Germinal center (tissue), 1 donor: Measurements from ENCODE around the gene PDGFD.

Experiments used
- DNase-seq: peaks from one replicate; pipeline ENCODE4 v3.0.0; 2012; ENCODE audit warnings: mixed read lengths, low spot score

The PDGFD gene

DNA sequence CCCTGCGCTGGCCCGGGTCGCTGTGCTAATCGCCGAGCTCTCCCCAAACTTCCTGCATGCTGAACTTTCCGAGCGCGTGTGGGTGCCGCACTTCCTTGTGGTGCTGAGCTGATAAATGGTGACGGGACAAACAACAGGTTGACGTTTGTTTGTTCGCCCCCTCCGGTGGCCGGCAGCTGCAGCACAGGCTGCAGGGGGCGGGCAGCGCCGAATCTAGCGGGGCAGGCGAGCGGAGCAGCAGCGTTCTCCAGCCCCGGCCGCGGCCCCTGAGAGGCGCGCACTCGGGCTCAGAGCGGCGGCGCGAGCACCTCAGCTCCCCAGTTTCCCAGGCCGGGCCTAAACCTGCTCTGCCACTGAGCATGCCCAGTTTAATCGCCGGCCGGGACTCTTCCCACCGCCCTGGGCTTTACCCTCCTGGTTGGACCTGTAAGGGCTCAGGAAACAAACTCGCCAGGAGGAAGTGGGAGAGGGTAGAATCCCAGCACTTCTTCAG, at the start of gene PDGFD:
TSS of gene PDGFD (minus strand) at position 120 of the 493 bp plus-strand sequence.
- DNase-seq, result peak; percentile 83

DNA sequence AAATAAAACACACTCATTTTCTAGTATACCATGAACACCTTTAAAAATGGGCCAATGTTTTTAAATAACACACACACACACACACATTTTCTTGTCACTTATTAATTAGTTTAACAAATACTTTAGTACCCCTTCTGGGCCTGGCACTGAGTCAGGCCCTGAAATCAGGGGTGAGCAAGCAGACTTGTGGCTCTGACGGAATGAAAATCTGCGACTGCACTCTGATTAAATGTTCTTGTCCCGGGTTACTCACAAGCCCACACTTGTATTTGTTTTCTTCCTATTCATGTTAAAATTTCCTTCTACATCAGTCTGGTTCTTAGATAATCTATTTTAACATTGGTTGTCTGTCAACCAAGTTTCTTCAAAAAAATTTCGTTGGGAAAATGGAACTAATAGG, 43.0 kb upstream of the PDGFD start:
- DNase-seq, result no peak

DNA sequence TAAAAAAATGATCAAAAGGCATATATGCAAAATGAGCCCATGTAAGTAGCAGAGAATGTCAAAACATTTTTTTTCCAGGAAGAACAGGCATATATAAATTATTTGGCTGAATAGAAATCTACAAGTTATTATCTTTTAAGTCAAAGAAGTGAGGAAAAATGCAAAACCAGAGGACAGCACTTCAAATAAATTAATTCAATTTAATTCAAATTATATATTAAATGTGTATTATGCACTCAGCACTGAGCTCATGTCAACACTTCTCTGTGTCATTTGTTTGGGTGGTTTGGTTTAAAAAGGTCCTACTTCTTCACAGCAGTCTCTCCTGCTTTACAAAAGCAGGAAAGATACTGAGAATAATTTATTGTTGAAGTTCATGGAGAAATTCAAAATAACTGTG, 41.9 kb upstream of the PDGFD start:
- DNase-seq, result no peak

DNA sequence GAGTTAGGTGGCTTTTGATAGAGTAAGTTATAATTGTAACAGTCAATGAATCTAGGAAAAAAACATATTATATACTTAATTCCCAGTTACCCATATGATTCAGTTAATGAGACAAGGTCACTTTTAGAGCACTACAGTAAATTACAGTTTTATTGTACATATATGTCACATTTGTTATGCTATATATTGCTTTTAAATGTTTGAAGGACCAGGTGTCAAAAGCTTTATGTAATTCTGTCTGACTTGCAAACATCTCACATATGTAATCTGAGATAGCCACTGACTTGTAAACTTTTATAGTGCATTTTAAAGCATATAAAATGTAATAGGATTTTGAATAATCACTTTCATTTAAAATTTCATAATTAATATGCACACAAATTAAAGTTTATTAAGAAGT, 36.7 kb upstream of the PDGFD start:
- DNase-seq, result no peak

DNA sequence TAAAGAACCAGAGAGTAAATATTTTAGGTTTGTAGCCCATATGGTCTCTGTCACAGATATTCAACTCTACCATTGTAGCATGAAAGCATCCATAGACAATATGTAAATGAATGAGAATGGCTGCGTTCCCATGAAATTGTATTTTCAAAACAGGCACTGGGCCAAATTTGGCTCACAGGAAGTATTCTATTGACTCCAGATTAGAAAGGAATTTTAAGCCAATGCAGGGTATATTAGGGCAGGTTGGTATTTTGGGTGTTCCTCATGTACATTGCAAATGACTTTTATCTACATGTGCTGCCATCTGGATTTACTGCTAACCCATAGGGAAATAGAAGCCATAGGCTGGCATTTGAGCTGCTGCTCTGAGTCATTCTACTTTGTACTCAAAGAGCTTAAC, 35.1 kb upstream of the PDGFD start:
- DNase-seq, result no peak

DNA sequence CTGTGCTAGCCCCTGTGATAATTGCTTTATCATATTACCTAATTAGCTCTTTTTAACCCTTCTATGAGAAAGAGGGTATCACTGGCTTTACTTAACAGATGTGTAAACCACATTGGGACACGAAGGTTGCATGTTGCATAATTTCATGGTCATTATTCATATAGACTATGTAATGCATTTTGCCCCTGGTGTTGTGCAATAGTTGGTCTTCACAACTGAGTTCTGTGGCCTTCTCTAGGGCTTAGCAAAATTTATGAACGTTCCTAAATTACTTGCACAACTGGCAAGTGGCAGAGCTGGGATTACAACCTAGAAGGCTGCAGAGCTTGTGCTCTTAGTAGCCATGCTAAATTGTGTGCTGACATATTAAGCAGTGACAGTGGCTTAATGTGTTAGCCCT, 34.6 kb upstream of the PDGFD start:
- no peak for DNase-seq

DNA sequence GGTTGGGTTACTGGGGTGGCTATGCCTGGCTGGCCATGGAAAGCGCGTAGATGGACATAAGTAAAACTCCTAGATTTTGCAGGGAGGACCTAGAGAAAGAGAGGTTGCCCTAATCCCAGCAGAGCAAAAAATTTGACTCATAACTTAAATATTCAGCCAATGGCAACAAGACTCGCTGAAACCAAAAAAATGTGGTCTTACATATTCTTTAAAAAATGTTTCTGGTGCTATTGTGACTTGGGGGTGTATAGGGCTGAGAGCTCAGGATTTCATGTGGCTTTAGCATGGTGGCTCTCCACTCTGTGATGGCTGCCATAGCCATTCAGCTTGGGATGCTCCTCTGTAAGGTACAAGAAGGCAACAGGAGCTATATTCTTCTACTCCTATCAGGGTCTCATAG, 27.2 kb upstream of the PDGFD start:
- DNase-seq, result no peak

DNA sequence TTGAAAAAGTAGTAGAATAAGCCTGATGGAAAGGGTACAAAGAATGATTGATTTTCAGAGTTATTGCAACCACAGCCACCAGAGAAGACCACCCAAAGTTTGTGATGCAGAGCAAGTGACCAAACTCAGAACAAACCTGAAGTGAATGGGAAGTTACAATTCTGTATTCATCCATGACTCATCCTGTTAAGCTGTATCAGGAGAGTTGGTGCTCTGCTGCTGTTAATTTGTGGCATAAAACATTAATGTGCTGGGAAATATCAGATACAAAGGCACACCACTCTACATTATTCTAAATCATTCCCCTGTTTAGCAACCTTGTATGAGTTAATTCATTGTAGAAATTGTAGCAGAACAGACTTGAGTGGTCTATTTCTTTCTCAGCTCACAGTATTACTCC, 19.6 kb upstream of the PDGFD start:
- DNase-seq, result no peak

DNA sequence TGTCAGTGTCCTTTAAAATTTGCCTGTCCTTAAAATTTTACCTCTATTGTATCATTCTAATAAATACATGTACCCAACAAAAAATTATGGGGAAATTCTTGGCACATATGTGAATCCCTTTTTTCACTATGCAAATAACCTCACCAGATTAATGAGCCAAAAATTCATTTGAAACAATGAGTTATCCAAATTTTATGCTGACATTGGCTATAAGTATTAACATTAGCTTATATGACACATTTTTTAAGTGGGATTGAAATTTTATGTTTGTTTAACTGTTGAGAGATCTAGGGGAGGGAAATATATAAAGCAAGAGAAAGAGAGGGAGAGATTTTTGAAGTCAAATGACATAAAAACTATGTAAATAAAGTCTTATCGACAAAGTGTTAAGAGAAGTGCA, 11.8 kb upstream of the PDGFD start:
- no peak for DNase-seq

DNA sequence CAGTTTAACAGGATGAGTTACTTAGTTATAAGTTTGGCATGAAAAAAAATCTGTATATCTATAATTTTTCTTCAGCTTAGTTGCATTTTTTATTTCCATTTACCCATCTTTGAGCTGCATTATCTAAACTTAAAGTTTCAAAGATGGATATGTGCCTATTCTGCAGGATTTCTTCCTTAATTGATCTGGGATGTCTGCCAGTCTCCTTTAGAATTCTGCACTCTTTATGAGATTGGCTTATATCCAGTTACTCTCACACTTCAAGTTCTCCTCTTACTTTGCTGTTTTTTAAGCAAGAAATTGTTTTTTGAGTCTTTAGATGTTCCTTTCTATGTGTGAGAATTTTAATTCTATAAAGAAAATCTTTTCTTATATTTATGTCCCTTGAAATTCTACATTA, 5.1 kb upstream of the PDGFD start:
- DNase-seq, result no peak

DNA sequence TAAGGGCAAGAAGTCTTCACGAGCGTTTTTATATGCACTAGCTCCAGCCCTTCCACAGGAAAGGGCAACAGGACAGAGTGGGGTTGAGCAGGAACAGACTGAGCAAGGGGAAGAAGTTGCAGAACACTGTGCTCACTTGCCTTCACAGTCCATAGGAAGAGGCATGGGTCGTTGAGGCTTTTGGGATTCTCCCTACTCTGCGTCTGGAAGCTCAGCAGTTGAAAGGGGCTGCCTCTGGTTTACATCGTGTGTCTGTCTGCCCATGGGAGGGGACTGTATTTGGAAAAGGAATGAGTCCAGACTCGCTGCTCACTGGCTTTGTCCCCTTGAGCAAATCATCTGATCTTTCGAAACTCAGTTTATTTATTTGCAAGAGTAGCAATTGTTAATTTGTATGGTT, 1.1 kb upstream of the PDGFD start:
- no peak for DNase-seq

DNA sequence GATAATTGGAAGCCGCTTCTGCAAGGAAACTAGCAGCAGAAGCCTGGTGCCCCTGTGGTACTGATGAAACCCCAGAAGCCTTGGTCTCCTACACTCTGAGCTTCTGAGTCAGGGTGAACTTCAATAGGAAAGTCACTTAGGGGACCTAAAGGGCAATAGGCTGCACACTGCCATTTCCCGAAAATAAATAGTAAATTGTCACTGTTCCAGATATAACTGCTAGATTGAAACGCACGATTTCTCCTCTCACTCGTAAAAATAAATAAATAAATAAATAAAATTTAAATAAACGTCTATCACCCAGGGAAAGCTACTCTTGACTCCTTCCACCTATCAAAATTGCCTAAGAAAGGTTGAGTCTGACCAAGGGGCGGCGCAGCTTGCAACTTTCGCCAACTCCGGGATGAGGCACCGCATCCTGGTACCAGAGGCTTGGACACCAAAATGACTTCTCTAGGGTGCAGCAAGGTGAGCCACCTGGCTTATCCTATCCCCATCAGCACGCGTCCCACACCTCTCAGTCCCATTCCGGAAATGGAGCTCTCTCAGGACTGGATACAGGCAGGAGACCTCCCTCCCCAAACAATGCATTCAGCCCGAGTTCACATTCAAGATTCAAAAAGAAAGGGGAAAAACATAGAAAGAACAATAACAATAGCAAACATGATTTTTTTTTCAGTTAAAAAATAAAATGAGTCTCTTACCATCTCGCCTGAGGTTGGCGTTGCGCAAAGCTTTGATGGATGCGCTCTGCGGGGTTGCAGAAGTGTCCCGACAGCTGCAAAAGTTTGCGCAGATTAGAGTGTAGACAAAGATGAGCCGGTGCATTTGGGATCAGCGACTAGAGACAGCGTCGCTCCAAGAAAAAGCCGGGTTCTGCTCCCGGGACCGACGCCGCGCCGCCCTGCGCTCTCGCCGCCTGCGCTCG, 583 bp downstream of the PDGFD start:
- DNase-seq, result peak; percentile 23

DNA sequence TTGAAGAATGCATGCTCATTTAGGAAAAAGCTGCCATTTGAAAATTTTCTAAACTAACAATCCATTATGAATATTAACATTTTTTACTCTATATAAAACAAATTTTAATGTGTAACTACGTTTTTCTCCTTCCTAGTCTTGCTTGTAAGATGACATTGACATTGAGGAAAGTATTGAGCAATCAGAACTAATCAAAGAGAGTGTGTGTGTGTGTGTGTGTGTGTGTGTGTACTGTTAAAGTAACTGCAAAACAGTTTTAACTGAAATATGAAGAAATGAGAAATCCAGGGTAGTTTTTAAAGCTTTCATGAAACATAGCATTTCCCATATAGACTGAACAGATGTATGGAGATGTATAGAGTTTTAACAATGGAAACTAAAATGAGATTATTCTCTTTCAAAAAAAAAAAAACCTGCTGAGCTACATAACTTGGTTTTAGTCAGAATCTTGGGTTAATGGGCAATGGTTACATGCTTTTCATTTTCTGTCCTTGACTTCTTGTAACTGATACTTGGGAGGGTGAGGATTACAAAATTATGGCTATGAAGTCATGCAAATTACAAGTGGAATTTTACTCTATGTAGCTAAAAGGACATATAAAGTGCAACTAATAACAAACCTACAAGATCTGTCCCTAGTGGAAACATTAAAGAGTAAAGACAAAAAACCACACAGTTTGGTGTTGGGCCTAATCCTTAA, 2.0 kb downstream of the PDGFD start:
- no peak for DNase-seq

DNA sequence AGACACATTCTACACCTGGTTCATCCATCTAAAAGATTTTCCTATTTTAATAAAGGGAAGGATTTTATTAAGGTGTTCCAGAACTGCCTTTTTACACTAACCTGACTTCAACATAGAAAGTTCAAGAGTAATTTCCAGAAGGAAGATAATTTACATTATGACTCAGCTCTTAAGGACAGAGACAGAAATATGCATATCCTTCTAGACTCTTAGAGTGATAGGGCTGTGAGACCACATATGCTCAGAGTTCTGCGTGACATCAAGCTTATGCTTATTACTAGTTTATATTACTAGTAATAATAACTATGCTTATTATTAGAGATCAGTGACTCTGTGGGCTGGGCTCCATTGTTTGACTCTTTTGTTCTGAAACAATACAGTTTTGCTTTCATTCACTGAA, 4.6 kb downstream of the PDGFD start:
- no peak for DNase-seq

DNA sequence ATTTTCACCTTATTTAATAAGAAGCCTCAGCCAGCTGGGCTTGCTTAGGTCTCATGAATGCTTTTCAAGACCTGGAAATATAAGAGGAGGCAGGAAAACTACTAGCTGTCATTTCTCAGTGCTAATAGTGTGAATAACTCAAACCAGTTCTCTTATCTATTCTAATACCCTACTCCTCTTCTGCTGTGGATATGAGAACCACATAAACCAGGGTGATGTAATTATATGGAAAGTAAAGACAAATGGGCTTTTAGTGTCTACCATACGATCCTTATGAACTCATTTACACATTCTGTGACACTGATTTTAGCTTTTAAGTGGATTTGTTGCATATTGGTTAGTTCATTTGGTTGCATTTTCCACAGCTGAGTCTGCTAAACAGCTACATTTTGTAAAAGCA, 8.6 kb downstream of the PDGFD start:
- no peak for DNase-seq

DNA sequence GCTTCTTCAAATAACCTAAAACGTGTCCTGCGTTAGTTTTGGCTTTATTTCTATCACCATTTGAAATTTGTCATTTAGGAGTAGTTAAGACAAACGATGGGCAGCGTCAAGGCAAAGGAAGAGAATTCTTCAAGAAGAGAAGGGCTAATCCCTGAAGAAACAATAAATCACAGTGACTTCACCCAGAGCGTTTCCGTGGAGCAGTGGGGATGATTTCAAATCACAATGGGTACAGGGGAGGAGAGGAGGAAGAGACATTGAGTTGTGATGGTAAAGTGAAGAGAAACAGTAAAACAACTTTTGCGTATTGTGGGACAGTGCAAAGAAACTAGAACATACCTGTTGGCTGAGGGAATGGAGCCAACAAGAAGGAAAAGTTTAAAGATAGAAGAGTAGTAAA, 9.7 kb downstream of the PDGFD start:
- DNase-seq, result no peak

DNA sequence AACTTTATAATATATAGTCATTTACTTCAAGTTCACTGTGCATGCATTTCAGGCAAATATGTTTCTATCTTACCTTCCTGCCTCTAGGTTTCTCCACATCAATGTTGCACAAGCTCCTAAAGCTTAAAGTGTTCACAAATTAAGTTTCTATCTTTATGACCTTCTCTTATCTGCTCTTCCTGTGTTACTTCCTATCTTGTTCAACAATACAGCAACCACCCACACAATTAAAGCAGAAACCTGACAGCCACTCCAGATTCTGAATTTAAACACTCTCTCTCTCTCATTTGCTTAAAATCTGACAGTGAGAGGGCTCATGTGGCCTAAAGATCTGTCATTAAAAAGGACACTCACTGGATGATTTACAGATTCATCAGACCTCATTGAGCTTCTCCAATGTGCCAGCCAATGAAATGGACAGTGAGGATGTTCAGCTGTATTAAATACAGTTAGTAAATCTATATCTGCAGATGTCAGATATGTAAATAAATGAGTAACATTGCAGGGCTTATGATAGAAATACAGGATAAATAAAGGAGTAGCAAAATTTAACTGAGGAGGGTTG, 10.9 kb downstream of the PDGFD start:
- peak; percentile 42 for DNase-seq

DNA sequence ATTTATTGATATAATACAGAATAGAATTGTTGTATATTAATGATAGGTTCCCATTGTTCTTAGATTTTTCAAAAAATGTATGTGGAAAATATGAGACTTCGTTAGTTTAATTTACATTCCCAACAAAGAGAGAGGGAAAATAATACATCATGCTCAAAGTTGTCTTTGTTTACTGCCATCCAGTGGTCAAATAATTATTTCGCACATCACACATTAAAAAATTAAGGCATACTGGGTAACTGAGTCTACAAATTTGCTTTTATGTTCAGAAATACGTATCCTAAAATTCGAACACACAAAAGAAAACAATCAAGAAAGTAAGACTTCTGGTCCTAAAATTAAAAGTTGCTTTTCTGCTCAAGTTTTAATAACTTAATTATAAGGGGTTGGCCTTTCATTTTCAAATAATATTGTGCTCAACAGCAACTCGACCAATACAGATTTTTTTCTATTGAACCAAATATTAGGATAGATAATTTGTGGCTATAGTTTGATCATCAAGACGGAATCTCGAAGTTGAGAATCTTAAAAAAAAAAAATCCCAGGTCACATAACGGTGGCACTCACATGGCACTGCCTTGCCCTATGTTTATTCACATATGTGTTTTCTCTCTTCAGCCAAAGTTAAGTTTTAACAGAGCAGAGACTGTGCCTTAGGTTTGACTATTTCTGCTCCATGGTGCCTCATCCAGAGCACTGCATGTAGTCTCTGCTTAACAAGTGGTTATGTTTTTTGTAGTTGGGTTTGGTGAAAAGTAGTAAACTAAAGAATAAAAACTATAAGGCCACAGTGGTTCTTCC, 12.3 kb downstream of the PDGFD start:
- peak; percentile 5 for DNase-seq

DNA sequence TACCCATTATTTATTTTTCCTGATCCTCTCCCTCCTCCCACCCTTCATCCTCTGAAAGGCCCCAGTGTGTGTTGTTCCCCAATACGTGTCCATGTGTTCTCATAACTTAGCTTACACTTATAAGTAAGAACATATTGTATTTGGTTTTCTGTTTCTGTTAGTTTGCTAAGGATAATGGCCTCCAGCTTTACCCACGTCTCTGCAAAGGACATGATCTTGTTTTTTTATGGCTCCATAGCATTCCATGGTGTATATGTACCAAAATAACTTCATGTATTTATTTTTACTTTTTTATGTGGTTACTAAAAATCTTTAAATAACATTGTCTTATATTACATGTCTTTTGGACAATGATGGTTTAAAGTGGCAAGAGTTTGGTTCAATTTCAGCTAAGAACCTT, 15.2 kb downstream of the PDGFD start:
- DNase-seq, result no peak

DNA sequence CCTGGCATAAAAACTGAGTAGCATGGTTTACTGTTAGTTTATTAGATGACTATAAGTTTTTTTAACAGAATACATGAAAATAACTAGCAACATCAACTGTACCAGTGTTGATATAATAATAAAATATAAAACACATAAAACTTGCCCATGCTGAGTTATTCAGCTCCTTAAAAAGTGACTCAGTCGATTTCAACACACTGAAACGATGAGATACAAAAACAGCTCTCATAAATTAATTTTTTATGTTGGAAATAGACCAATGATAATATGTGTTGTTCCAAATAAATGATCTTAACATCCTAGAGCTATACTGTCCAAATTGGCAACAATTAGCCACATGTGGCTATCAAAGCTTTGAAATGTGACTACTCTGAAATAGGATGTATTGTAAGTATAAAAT, 15.9 kb downstream of the PDGFD start:
- DNase-seq, result no peak

DNA sequence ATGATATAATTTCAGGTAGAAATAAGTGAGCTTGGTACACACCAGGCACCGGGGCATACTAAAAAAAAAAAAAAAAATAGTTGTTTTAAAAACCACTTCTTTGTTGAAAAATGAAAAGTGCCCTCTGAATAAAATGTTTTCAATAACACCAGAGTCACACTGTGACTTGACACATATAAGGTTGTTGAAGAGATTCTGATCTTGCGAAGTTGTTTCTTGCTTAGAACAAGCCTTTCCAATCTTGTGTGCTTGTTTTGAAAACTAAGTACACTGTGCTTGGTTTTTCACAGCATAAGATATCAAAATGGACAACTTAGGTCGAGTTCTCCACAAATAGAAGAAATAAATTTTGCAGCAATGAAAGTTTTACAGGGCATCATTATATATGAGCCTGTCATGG, 17.0 kb downstream of the PDGFD start:
- DNase-seq, result no peak

DNA sequence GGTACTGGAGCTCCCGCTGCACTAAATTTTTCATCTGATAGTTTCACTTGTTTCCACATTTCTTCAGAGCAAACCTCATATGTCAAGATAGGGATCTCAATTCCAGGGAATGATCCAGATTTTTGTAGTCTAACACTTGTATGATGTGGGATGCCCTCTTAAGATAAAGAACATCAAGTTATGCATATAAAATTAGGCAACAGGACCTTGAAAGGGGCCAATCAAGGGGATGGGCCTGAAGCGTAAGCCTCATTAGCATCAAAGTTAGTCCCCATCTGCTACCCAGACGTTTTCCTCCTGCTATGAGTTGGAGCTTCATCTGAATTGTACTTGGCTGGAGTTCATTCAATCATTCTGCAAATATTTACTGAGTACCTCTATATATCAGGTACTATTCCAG, 17.5 kb downstream of the PDGFD start:
- DNase-seq, result no peak
